Mesendoderm (in vitro differentiated cells): ENCODE measurements around the gene TMEM171.

Experiments used
- DNase-seq: peaks from one replicate; pipeline ENCODE4 v3.0.0; 2013
- H2AK5ac ChIP-seq: 2 replicates; pipeline ENCODE4 v1.6.1; 2013; ENCODE audit warnings: low read length, inconsistent platforms
- H2BK120ac ChIP-seq: 2 replicates; pipeline ENCODE4 v1.6.1; 2013; ENCODE audit warnings: low read depth, mild to moderate bottlenecking, low read length, moderate library complexity, mixed read lengths
- H2BK15ac ChIP-seq: replicated peaks from 2 replicates; pipeline ENCODE4 v1.6.1; 2013; ENCODE audit warnings: low read depth, mild to moderate bottlenecking, moderate library complexity
- H2BK5ac ChIP-seq: 2 replicates; pipeline ENCODE4 v1.6.1; 2013; ENCODE audit warnings: low read length, inconsistent platforms
- H3K18ac ChIP-seq: 2 replicates; pipeline ENCODE4 v1.6.1; 2013; ENCODE audit warnings: mild to moderate bottlenecking, low read length, mixed read lengths
- H3K23ac ChIP-seq: one replicate; pipeline ENCODE4 v1.6.1; 2013; ENCODE audit warnings: low read length
- H3K27ac ChIP-seq: 2 replicates; pipeline ENCODE4 v1.5.1; 2013; ENCODE audit warnings: low read depth, mild to moderate bottlenecking, inconsistent platforms, low read length, moderate library complexity
- H3K27me3 ChIP-seq: 2 replicates; pipeline ENCODE4 v1.6.1; 2013; ENCODE audit warnings: low read length, control low read depth, mild to moderate bottlenecking, inconsistent platforms; ENCODE audit not compliant: insufficient read depth, poor library complexity
- H3K36me3 ChIP-seq: 2 replicates; pipeline ENCODE4 v1.6.1; 2013; ENCODE audit warnings: low read length, inconsistent platforms; ENCODE audit not compliant: control insufficient read depth, insufficient read depth
- H3K4ac ChIP-seq: one replicate; pipeline ENCODE4 v1.6.1; 2013; ENCODE audit warnings: low read depth, mild to moderate bottlenecking, low read length, moderate library complexity
- H3K4me1 ChIP-seq: 2 replicates; pipeline ENCODE4 v1.6.1; 2013; ENCODE audit warnings: low read depth, low read length, inconsistent platforms; ENCODE audit not compliant: control insufficient read depth
- H3K4me2 ChIP-seq: 2 replicates; pipeline ENCODE4 v1.6.1; 2013; ENCODE audit warnings: low read length
- H3K4me3 ChIP-seq: 2 replicates; pipeline ENCODE4 v1.5.1; 2013; ENCODE audit warnings: mild to moderate bottlenecking, low read length
- H3K56ac ChIP-seq: one replicate; pipeline ENCODE4 v1.6.1; 2013; ENCODE audit warnings: low read length
- H3K79me1 ChIP-seq: 2 replicates; pipeline ENCODE4 v1.6.1; 2013; ENCODE audit warnings: low read length, inconsistent platforms
- H3K79me2 ChIP-seq: 2 replicates; pipeline ENCODE4 v1.6.1; 2013; ENCODE audit warnings: mild to moderate bottlenecking, low read length; ENCODE audit not compliant: control insufficient read depth, insufficient read depth
- H3K9ac ChIP-seq: 2 replicates; pipeline ENCODE4 v1.6.1; 2013; ENCODE audit warnings: low read length, inconsistent platforms
- H4K5ac ChIP-seq: one replicate; pipeline ENCODE4 v1.6.1; 2013; ENCODE audit warnings: low read length
- H4K8ac ChIP-seq: one replicate; pipeline ENCODE4 v1.6.1; 2013; ENCODE audit warnings: low read depth, mild to moderate bottlenecking, control low read depth, low read length, moderate library complexity
- WGBS: extraction: QIAGEN DNeasy Blood & Tissue Kit; methylation state at CpG from one replicate; pipeline ENCODE4 v1.1.7; 2013; ENCODE audit warnings: low lambda C conversion rate, missing lambda C conversion rate; ENCODE audit not compliant: insufficient coverage; ENCODE audit errors: extremely low coverage; 5-methylcytosine and 5-hydroxymethylcytosine counted together

The TMEM171 gene

GRCh38 chr5:73116506-73116905 lies 3.9 kb upstream of the TMEM171 start:
- Histone ChIP-seq H4K8ac (no peak overlapping the region), H3K36me3 (no peaks in the 10 kb centered on the region), H2BK5ac (no peak overlapping the region), H3K4me2 (no peak overlapping the region), H3K9ac (no peak overlapping the region), H3K4ac (no peak overlapping the region), H3K18ac (no peak overlapping the region), H4K5ac (no peak overlapping the region), H3K56ac (no peak overlapping the region), H3K27ac (no peak overlapping the region), H3K4me3 (no peak overlapping the region), H3K79me1 (no peaks in the 10 kb centered on the region), H3K23ac (no peak overlapping the region), H2BK15ac (no peak overlapping the region), H3K27me3 (peaks cover 4% of the 10 kb centered on the region), H3K79me2 (no peaks in the 10 kb centered on the region), H2BK120ac (no peak overlapping the region), H3K4me1 (peaks cover 2% of the 10 kb centered on the region), H2AK5ac (no peak overlapping the region)
- no peak for DNase-seq
- no CpG with 5 or more reads among the region's 2 CpGs for WGBS

- Histone ChIP-seq H3K79me2 (no peaks in the 10 kb centered on the region), H3K4me3 (no peak overlapping the region), H2BK15ac (no peak overlapping the region), H3K4me2 (no peak overlapping the region), H2BK5ac (no peak overlapping the region), H3K79me1 (no peaks in the 10 kb centered on the region), H3K4ac (no peak overlapping the region), H3K56ac (no peak overlapping the region), H2AK5ac (no peak overlapping the region), H3K18ac (no peak overlapping the region), H3K9ac (no peak overlapping the region), H3K27ac (no peak overlapping the region), H4K5ac (no peak overlapping the region), H4K8ac (no peak overlapping the region), H3K36me3 (no peaks in the 10 kb centered on the region), H3K27me3 (peaks cover 4% of the 10 kb centered on the region), H2BK120ac (no peak overlapping the region), H3K4me1 (peaks cover 2% of the 10 kb centered on the region), H3K23ac (no peak overlapping the region)
- no peak for DNase-seq
- WGBS: no CpG with 5 or more reads among the region's 3 CpGs
Observed at GRCh38 chr5:73117088-73117740, 3.2 kb upstream of the TMEM171 start.

GRCh38 chr5:73118391-73118973 lies 1.9 kb upstream of the TMEM171 start:
- Histone ChIP-seq H3K36me3 (no peaks in the 10 kb centered on the region), H3K4me1 (peaks cover 2% of the 10 kb centered on the region), H3K79me1 (no peaks in the 10 kb centered on the region), H3K9ac (no peak overlapping the region), H3K27me3 (peaks cover 4% of the 10 kb centered on the region), H3K4ac (no peak overlapping the region), H3K4me3 (no peak overlapping the region), H4K5ac (no peak overlapping the region), H3K56ac (no peak overlapping the region), H2BK15ac (no peak overlapping the region), H2AK5ac (no peak overlapping the region), H4K8ac (no peak overlapping the region), H3K18ac (no peak overlapping the region), H3K4me2 (no peak overlapping the region), H2BK120ac (no peak overlapping the region), H3K27ac (no peak overlapping the region), H2BK5ac (no peak overlapping the region), H3K79me2 (no peaks in the 10 kb centered on the region), H3K23ac (no peak overlapping the region)
- WGBS: no CpG with 5 or more reads among the region's 5 CpGs
- no peak for DNase-seq

- H3K36me3 ChIP-seq: no peaks in the 10 kb centered on the region
- no peak overlapping the region for H2AK5ac ChIP-seq
- peak overlapping the region; percentile 67 for H3K9ac ChIP-seq
- no peak overlapping the region for H3K4me3 ChIP-seq
- no peak overlapping the region for H3K23ac ChIP-seq
- H2BK5ac ChIP-seq: no peak overlapping the region
- H3K79me2 ChIP-seq: no peaks in the 10 kb centered on the region
- no CpG with 5 or more reads among the region's 40 CpGs for WGBS
- no peak overlapping the region for H4K8ac ChIP-seq
- H3K4me1 ChIP-seq: peaks cover 2% of the 10 kb centered on the region
- H3K4me2 ChIP-seq: peak overlapping the region; percentile 92
- peak overlapping the region; percentile 15 for H3K18ac ChIP-seq
- peaks cover 4% of the 10 kb centered on the region for H3K27me3 ChIP-seq
- no peak overlapping the region for H2BK15ac ChIP-seq
- no peak overlapping the region for H3K27ac ChIP-seq
- no peak overlapping the region for H4K5ac ChIP-seq
- peak overlapping the region; percentile 85 for H3K56ac ChIP-seq
- H3K79me1 ChIP-seq: no peaks in the 10 kb centered on the region
- no peak overlapping the region for H2BK120ac ChIP-seq
- no peak overlapping the region for H3K4ac ChIP-seq
- peak; percentile 40 for DNase-seq
Observed at GRCh38 chr5:73119451-73120157, 771 bp upstream of the TMEM171 start.

GRCh38 chr5:73121119-73121463 lies 716 bp downstream of the TMEM171 start:
- no peak overlapping the region for H3K27ac ChIP-seq
- peaks cover 2% of the 10 kb centered on the region for H3K4me1 ChIP-seq
- no peaks in the 10 kb centered on the region for H3K79me1 ChIP-seq
- no CpG with 5 or more reads among the region's 6 CpGs for WGBS
- peak overlapping the region; percentile 92 for H3K4me2 ChIP-seq
- H4K8ac ChIP-seq: no peak overlapping the region
- peak overlapping the region; percentile 67 for H3K9ac ChIP-seq
- peak overlapping the region; percentile 85 for H3K56ac ChIP-seq
- DNase-seq: no peak
- no peak overlapping the region for H2AK5ac ChIP-seq
- H3K27me3 ChIP-seq: peaks cover 4% of the 10 kb centered on the region
- H3K79me2 ChIP-seq: no peaks in the 10 kb centered on the region
- H2BK15ac ChIP-seq: no peak overlapping the region
- H3K18ac ChIP-seq: peak overlapping the region; percentile 15
- H3K4ac ChIP-seq: no peak overlapping the region
- H3K23ac ChIP-seq: peak overlapping the region; percentile 6
- H2BK120ac ChIP-seq: no peak overlapping the region
- H4K5ac ChIP-seq: no peak overlapping the region
- no peak overlapping the region for H2BK5ac ChIP-seq
- H3K36me3 ChIP-seq: no peaks in the 10 kb centered on the region
- peak overlapping the region; percentile 36 for H3K4me3 ChIP-seq
